HepG2 (cell line): Measurements from ENCODE around the gene MITF. TPM values are rescaled to one million over a fixed set of nuclear protein-coding genes. Genes with fewer than 3 reads are reported as not detected.

Experiments
- ATAC-seq: fragments of 200-7000 bp; cut with Tn5 transposase; 3 replicates; pipeline ENCODE4 v1.9.1; 2020; ENCODE audit warnings: mild to moderate bottlenecking, moderate library complexity
- BruUV-seq: library from RNA; stranded (reverse); fragments of 400-500 nt; replicated peaks from 2 replicates; lab custom pipeline; 2021; lab: Mats Ljungman, UMichigan
- CTCF ChIA-PET: fragments of 300-600 bp; formaldehyde crosslinking; extraction: SDS; loops from one replicate; lab custom pipeline; 2021; ENCODE audit warnings: low total read pairs, inconsistent platforms, low intra/inter-chr PET ratio; lab: Yijun Ruan, JAX
- POLR2A ChIA-PET: fragments of 350-600 bp; sonication (Branson Sonifier 250); formaldehyde crosslinking; loops from one replicate; lab custom pipeline; 2020; ENCODE audit warnings: antibody characterized with exemption, inconsistent platforms; lab: Yijun Ruan, JAX
- DNase-seq: peaks from one replicate; pipeline ENCODE4 v3.0.0-alpha.2; 2015; ENCODE audit warnings: low spot score
- FAIRE-seq: peaks from 3 replicates; lab custom pipeline; 2011; peaks lifted over from hg19 to GRCh38; lab: Jason Lieb, UNC
- H2AFZ ChIP-seq: one replicate; pipeline ENCODE4 v1.6.1; 2011; ENCODE audit warnings: low read length, inconsistent platforms
- H3K27ac ChIP-seq: fragments of 300-600 bp; 3 replicates; pipeline ENCODE4 v1.8.0; 2011; ENCODE audit warnings: mixed run types, mild to moderate bottlenecking, mixed read lengths, low read length, inconsistent platforms; ENCODE audit not compliant: insufficient read depth; ENCODE audit errors: extremely low read length
- H3K27me3 ChIP-seq, 2 experiments: fragments of 200-600 bp in 1 of 2; 2 replicates in 1 of 2; 3 replicates in 1 of 2; pipeline versions ENCODE4 v1.6.0 to v1.8.0; 2011; ENCODE audit warnings: low read length in 2 of 2, mild to moderate bottlenecking in 2 of 2, moderate library complexity in 2 of 2, inconsistent platforms in 1 of 2; ENCODE audit not compliant: insufficient read depth in 2 of 2, control insufficient read depth in 1 of 2
- H3K36me3 ChIP-seq, 2 experiments: fragments of 200-600 bp in 1 of 2; replicated peaks in 1 of 2; 2 replicates in 1 of 2; 3 replicates in 1 of 2; pipeline versions ENCODE4 v1.5.1 to v1.8.0; 2011; ENCODE audit warnings: low read length in 2 of 2, inconsistent platforms in 1 of 2; ENCODE audit not compliant: insufficient read depth in 2 of 2, control insufficient read depth in 1 of 2
- H3K4me1 ChIP-seq: 2 replicates; pipeline ENCODE4 v1.5.1; 2012; ENCODE audit warnings: low read length, inconsistent platforms; ENCODE audit not compliant: insufficient read depth
- H3K4me2 ChIP-seq: 2 replicates; pipeline ENCODE4 v1.6.0; 2011; ENCODE audit warnings: low read depth, low read length, inconsistent platforms
- H3K4me3 ChIP-seq, 3 experiments: fragments of 200-600 bp in 1 of 3; sonication (generic), shearing (Covaris generic) in 1 of 3; replicated peaks in 1 of 3; 2 replicates each; pipeline ENCODE4 v1.5.1; 2011 to 2016; ENCODE audit warnings: low read length in 3 of 3, inconsistent platforms in 2 of 3, low read depth in 2 of 3, mild to moderate bottlenecking in 2 of 3, control low read depth in 1 of 3, mixed read lengths in 1 of 3; ENCODE audit not compliant: insufficient read depth in 1 of 3
- H3K79me2 ChIP-seq: one replicate; pipeline ENCODE4 v1.6.1; 2011; ENCODE audit warnings: low read length, inconsistent platforms; ENCODE audit not compliant: insufficient read depth
- H3K9ac ChIP-seq: 2 replicates; pipeline ENCODE4 v1.6.0; 2011; ENCODE audit warnings: mild to moderate bottlenecking, low read depth, low read length, inconsistent platforms; ENCODE audit not compliant: insufficient read depth
- H3K9me3 ChIP-seq: 2 replicates; pipeline ENCODE4 v1.5.1; 2012; ENCODE audit warnings: mild to moderate bottlenecking, low read length
- H4K20me1 ChIP-seq: 2 replicates; pipeline ENCODE4 v1.6.0; 2011; ENCODE audit warnings: inconsistent platforms, mild to moderate bottlenecking, low read length, moderate library complexity; ENCODE audit not compliant: insufficient read depth
- CHD4 ChIP-seq: fragments of 200-600 bp; sonication (generic); IDR thresholded peaks from 2 replicates; pipeline ENCODE4 v1.7.0; 2017; ENCODE audit warnings: mild to moderate bottlenecking, low read length, borderline replicate concordance
- DMAP1 ChIP-seq: IDR thresholded peaks from 2 replicates; pipeline ENCODE4 v1.6.1; 2016
- HNRNPUL1 ChIP-seq: fragments of 200-400 bp; formaldehyde crosslinking; IDR thresholded peaks from 2 replicates; pipeline ENCODE4 v1.6.1; 2017; ENCODE audit warnings: low read depth, mild to moderate bottlenecking, low read length, moderate library complexity
- RAD51 ChIP-seq: fragments of 450-650 bp; IDR thresholded peaks from 2 replicates; pipeline ENCODE4 v1.6.1; 2016; ENCODE audit warnings: borderline replicate concordance
- SPEN ChIP-seq: sonication (generic); formaldehyde crosslinking; IDR thresholded peaks from 2 replicates; pipeline ENCODE4 v1.5.1; 2020; ENCODE audit warnings: low read depth, mild to moderate bottlenecking, missing genetic modification reagents
- U2AF2 ChIP-seq: fragments of 200-400 bp; formaldehyde crosslinking; IDR thresholded peaks from 2 replicates; pipeline ENCODE4 v1.6.1; 2017; ENCODE audit warnings: low read depth, mild to moderate bottlenecking, low read length
- ZMYM4 ChIP-seq: sonication (generic); formaldehyde crosslinking; IDR thresholded peaks from 2 replicates; pipeline ENCODE4 v1.8.1; 2023; ENCODE audit warnings: mild to moderate bottlenecking, missing genetic modification reagents
- ZNF251 ChIP-seq: sonication (generic); formaldehyde crosslinking; IDR thresholded peaks from 2 replicates; pipeline ENCODE4 v1.9.0; 2021; ENCODE audit warnings: mild to moderate bottlenecking, missing genetic modification reagents
- ZNF256 ChIP-seq: sonication (generic); formaldehyde crosslinking; conservative IDR thresholded peaks from 2 replicates; pipeline ENCODE4 v1.4.0; 2020; ENCODE audit warnings: missing genetic modification reagents
- ZSCAN30 ChIP-seq: sonication (generic); formaldehyde crosslinking; IDR thresholded peaks from 2 replicates; pipeline ENCODE4 v1.5.0; 2020; ENCODE audit warnings: mild to moderate bottlenecking, missing genetic modification reagents
- WGBS: methylation state at CpG from one replicate; pipeline ENCODE4 v1.1.6; 2017; ENCODE audit warnings: low lambda C conversion rate; 5-methylcytosine and 5-hydroxymethylcytosine counted together
- in situ Hi-C: cut with HindIII; loops from 2 replicates; pipeline ENCODE4 v1.10.0; 2017; ENCODE audit warnings: low pct_unique_long_range_greater_than_20kb; ENCODE audit not compliant: extremely low pct_ligation_motif_present
- intact Hi-C: fragments of 100-400 bp; cut with micrococcal nuclease; formaldehyde crosslinking; loops from one replicate; pipeline ENCODE4 v1.10.0; 2022; ENCODE audit not compliant: unreplicated experiment
- polyA plus RNA-seq, 8 experiments: library from polyadenylated mRNA; depleted of rRNA in 3 of 8; stranded (reverse) in 7 of 8; unstranded in 1 of 8; fragments of >200 nt; fragmentation: Illumina TruSeq in 4 of 8; extraction: Trizol in 4 of 8; gene quantifications; 2 replicates each; pipeline versions ENCODE4 v1.2.1 to v1.2.3, GENCODE V29; 2011 to 2016; ENCODE audit warnings: low read depth in 4 of 8, missing spikeins in 1 of 8, mixed read lengths in 1 of 8; ENCODE audit not compliant: insufficient read depth in 1 of 8
- total RNA-seq, 5 experiments: library from RNA; depleted of rRNA; stranded (reverse); fragments of >200 nt; fragmentation: Illumina TruSeq; extraction: Trizol; gene quantifications; 2 replicates each; pipeline ENCODE4 v1.2.3, GENCODE V29; 2016; ENCODE audit warnings: low read depth in 1 of 5
- TF ChIP-seq, protein P1 (sequence below): sonication (generic); formaldehyde crosslinking; IDR thresholded peaks from 2 replicates; pipeline ENCODE4 v1.4.0; 2020; ENCODE audit warnings: mild to moderate bottlenecking, missing genetic modification reagents
- TF ChIP-seq, protein P2 (sequence below): sonication (generic); formaldehyde crosslinking; IDR thresholded peaks from 2 replicates; pipeline ENCODE4 v1.8.0; 2023; ENCODE audit warnings: mild to moderate bottlenecking, missing genetic modification reagents
- TF ChIP-seq, protein P3 (sequence below): sonication (generic); formaldehyde crosslinking; IDR thresholded peaks from 2 replicates; pipeline ENCODE4 v1.4.0; 2020; ENCODE audit warnings: missing genetic modification reagents
- TF ChIP-seq, protein P4 (sequence below): sonication (generic); formaldehyde crosslinking; IDR thresholded peaks from 2 replicates; pipeline ENCODE4 v1.8.1; 2022; ENCODE audit warnings: low read depth, mild to moderate bottlenecking, missing genetic modification reagents
- TF ChIP-seq, protein P5 (sequence below): sonication (generic); formaldehyde crosslinking; IDR thresholded peaks from 2 replicates; pipeline ENCODE4 v1.4.0; 2020; ENCODE audit warnings: mild to moderate bottlenecking, missing genetic modification reagents, borderline replicate concordance

Gene MITF
- total and polyA plus RNA-seq, 2 of the 13 experiments (the other 11 are each of a cell fraction or from before 2014, with no cell fraction given): 0.12 to 0.38 TPM

DNA sequence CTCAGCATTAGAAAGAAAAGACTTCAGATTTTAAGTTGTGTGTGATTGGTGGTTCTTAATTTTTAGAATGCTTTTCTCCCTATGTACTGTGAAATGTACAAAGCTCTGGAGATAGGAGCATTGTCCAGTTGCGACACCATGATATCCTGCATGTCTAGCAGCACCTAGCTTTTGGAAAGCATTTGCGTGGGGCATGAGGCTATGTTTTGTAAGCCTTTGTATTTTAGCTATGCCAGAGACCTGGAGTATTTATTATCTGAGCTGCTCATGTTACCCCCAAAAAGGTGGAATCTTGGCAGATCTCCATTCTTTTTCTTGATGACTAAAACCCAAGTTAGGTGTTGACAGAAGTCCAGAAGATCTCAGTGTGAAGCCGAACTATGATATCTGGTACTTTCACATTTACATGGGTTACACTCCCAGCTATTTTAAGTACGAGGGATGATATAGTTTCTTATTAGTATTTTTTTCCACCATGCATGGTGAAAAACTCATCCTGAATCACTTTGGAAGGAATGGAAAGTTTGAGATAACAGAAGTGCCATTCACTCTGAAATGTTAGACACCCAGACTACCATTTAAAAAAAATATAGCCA, 133.6 kb downstream of the MITF start:
- Histone ChIP-seq H3K4me2 (no peak overlapping the region), H3K9me3 (no peaks in the 10 kb centered on the region), H3K27ac (no peak overlapping the region), H3K9ac (no peak overlapping the region), H3K27me3 (peaks cover 0 to 4% of the 10 kb centered on the region in 2 experiments; a peak in 1 of 5 replicates), H4K20me1 (no peaks in the 10 kb centered on the region), H3K79me2 (no peaks in the 10 kb centered on the region), H3K36me3 (no peaks in the 10 kb centered on the region), H3K4me3 (no peak overlapping the region), H2AFZ (no peak overlapping the region), H3K4me1 (no peaks in the 10 kb centered on the region)
- BruUV-seq: no TSS peak
- ATAC-seq: no peak
- DNase-seq: no peak
- in situ Hi-C loops: no loop called here
- CTCF ChIA-PET: no interaction called here
- WGBS: 2% methylated on average over 4 of the region's 4 CpGs
- no peak for FAIRE-seq
- intact Hi-C loops: no loop called here
- POLR2A ChIA-PET: no interaction called here
- TF ChIP-seq RAD51 (no peak), ZNF256 (CRISPR knock-in tag) (no peak), ZSCAN30 (CRISPR knock-in tag) (no peak), CHD4 (no peak), DMAP1 (no peak), ZNF251 (no peak), ZMYM4 (CRISPR knock-in tag) (no peak), HNRNPUL1 (no peak), SPEN (no peak), U2AF2 (no peak)
- TF ChIP-seq, protein P1, sequence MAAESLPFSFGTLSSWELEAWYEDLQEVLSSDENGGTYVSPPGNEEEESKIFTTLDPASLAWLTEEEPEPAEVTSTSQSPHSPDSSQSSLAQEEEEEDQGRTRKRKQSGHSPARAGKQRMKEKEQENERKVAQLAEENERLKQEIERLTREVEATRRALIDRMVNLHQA (CRISPR knock-in tag): no peak
- TF ChIP-seq, protein P2, sequence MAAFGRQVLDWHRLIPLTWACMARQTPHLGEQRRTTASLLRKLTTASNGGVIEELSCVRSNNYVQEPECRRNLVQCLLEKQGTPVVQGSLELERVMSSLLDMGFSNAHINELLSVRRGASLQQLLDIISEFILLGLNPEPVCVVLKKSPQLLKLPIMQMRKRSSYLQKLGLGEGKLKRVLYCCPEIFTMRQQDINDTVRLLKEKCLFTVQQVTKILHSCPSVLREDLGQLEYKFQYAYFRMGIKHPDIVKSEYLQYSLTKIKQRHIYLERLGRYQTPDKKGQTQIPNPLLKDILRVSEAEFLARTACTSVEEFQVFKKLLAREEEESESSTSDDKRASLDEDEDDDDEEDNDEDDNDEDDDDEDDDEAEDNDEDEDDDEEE (CRISPR knock-in tag): no peak
- TF ChIP-seq, protein P3, sequence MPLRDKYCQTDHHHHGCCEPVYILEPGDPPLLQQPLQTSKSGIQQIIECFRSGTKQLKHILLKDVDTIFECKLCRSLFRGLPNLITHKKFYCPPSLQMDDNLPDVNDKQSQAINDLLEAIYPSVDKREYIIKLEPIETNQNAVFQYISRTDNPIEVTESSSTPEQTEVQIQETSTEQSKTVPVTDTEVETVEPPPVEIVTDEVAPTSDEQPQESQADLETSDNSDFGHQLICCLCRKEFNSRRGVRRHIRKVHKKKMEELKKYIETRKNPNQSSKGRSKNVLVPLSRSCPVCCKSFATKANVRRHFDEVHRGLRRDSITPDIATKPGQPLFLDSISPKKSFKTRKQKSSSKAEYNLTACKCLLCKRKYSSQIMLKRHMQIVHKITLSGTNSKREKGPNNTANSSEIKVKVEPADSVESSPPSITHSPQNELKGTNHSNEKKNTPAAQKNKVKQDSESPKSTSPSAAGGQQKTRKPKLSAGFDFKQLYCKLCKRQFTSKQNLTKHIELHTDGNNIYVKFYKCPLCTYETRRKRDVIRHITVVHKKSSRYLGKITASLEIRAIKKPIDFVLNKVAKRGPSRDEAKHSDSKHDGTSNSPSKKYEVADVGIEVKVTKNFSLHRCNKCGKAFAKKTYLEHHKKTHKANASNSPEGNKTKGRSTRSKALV (CRISPR knock-in tag): no peak
- TF ChIP-seq, protein P4, sequence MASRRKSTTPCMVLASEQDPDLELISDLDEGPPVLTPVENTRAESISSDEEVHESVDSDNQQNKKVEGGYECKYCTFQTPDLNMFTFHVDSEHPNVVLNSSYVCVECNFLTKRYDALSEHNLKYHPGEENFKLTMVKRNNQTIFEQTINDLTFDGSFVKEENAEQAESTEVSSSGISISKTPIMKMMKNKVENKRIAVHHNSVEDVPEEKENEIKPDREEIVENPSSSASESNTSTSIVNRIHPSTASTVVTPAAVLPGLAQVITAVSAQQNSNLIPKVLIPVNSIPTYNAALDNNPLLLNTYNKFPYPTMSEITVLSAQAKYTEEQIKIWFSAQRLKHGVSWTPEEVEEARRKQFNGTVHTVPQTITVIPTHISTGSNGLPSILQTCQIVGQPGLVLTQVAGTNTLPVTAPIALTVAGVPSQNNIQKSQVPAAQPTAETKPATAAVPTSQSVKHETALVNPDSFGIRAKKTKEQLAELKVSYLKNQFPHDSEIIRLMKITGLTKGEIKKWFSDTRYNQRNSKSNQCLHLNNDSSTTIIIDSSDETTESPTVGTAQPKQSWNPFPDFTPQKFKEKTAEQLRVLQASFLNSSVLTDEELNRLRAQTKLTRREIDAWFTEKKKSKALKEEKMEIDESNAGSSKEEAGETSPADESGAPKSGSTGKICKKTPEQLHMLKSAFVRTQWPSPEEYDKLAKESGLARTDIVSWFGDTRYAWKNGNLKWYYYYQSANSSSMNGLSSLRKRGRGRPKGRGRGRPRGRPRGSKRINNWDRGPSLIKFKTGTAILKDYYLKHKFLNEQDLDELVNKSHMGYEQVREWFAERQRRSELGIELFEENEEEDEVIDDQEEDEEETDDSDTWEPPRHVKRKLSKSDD (CRISPR knock-in tag): no peak
- TF ChIP-seq, protein P5, sequence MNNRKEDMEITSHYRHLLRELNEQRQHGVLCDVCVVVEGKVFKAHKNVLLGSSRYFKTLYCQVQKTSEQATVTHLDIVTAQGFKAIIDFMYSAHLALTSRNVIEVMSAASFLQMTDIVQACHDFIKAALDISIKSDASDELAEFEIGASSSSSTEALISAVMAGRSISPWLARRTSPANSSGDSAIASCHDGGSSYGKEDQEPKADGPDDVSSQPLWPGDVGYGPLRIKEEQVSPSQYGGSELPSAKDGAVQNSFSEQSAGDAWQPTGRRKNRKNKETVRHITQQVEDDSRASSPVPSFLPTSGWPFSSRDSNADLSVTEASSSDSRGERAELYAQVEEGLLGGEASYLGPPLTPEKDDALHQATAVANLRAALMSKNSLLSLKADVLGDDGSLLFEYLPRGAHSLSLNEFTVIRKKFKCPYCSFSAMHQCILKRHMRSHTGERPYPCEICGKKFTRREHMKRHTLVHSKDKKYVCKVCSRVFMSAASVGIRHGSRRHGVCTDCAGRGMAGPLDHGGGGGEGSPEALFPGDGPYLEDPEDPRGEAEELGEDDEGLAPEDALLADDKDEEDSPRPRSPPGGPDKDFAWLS: no peak
